NT2/D1 (cell line): Measurements from ENCODE around the gene RPL37.

Experiments used
- SUZ12 ChIP-seq: IDR thresholded peaks from 2 replicates; pipeline ENCODE4 v1.6.1; 2011; ENCODE audit not compliant: insufficient read length, insufficient read depth; ENCODE audit errors: extremely low read depth
- YY1 ChIP-seq: IDR thresholded peaks from 2 replicates; pipeline ENCODE4 v1.6.1; 2011; ENCODE audit not compliant: insufficient read length, insufficient read depth
- ZNF274 ChIP-seq: IDR thresholded peaks from 2 replicates; pipeline ENCODE4 v1.6.1; 2011; ENCODE audit warnings: mild to moderate bottlenecking, low read depth, low read length

DNA sequence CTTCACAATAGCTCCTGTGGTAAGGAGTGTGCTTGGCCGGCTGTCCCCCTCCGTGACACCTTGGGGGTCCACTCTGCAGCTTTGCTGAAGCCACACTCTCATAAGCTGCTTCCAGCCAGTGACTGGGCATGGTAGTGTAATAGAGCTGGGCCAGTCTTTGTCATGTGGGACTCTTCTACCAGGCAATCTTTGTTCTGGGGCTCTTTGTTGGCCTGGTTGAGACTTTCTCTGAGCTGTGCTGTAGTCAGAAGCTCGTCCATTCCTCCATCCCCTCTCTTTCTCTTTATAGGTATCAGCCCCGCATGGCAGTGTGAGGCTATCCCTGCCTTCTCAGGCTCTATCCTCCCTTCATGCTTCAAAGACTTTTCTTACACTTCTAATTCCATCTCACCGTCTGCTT lies 31.8 kb upstream of the RPL37 start:
- TF ChIP-seq YY1 (no peak), ZNF274 (no peak), SUZ12 (no peak)
